A673 (cell line): Measurements from ENCODE around the gene VAV1.

Experiments
- EZH2 ChIP-seq: fragments of 200-600 bp; sonication (generic); IDR thresholded peaks from 2 replicates; pipeline ENCODE4 v1.6.1; 2017; ENCODE audit warnings: borderline replicate concordance, low read depth, mild to moderate bottlenecking, mixed read lengths, antibody characterized with exemption, low read length; ENCODE audit not compliant: poor library complexity, severe bottlenecking
- TF ChIP-seq, protein P1 (sequence below): fragments of 300-800, 200-600 bp; sonication (generic); conservative IDR thresholded peaks from 2 replicates; pipeline ENCODE4 v1.5.1; 2017; ENCODE audit warnings: low read depth, mild to moderate bottlenecking, antibody characterized with exemption, low read length, moderate library complexity, mixed read lengths

DNA sequence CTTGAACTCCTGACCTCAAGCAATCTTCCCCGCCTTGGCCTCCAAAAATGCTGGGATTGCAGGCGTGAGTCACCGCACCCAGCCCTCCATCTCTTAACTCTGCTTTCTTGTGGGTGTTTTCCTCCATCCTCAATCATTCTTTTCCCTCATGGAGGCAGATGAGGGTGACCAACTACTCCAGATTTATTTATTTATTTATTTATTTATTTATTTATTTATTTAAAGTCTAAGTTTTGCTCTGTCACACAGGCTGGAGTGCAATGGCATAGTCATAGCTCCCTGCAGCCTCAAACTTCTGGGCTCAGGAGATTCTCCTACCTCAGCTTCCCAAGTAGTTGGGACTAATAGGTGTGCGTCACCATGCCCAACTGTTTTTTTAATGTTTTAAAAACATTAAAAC lies 14.9 kb downstream of the VAV1 start:
- TF ChIP-seq, protein P1, sequence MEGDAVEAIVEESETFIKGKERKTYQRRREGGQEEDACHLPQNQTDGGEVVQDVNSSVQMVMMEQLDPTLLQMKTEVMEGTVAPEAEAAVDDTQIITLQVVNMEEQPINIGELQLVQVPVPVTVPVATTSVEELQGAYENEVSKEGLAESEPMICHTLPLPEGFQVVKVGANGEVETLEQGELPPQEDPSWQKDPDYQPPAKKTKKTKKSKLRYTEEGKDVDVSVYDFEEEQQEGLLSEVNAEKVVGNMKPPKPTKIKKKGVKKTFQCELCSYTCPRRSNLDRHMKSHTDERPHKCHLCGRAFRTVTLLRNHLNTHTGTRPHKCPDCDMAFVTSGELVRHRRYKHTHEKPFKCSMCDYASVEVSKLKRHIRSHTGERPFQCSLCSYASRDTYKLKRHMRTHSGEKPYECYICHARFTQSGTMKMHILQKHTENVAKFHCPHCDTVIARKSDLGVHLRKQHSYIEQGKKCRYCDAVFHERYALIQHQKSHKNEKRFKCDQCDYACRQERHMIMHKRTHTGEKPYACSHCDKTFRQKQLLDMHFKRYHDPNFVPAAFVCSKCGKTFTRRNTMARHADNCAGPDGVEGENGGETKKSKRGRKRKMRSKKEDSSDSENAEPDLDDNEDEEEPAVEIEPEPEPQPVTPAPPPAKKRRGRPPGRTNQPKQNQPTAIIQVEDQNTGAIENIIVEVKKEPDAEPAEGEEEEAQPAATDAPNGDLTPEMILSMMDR: no peak
- TF ChIP-seq EZH2: no peak
